ENCODE results near the gene LAPTM5.
"Not testable (repeated sequence)": the region's sequence is repeated elsewhere in the genome, so short reads cannot be mapped to it uniquely, and the experiment has no call there.

Gene LAPTM5, protein sequence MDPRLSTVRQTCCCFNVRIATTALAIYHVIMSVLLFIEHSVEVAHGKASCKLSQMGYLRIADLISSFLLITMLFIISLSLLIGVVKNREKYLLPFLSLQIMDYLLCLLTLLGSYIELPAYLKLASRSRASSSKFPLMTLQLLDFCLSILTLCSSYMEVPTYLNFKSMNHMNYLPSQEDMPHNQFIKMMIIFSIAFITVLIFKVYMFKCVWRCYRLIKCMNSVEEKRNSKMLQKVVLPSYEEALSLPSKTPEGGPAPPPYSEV

DNA sequence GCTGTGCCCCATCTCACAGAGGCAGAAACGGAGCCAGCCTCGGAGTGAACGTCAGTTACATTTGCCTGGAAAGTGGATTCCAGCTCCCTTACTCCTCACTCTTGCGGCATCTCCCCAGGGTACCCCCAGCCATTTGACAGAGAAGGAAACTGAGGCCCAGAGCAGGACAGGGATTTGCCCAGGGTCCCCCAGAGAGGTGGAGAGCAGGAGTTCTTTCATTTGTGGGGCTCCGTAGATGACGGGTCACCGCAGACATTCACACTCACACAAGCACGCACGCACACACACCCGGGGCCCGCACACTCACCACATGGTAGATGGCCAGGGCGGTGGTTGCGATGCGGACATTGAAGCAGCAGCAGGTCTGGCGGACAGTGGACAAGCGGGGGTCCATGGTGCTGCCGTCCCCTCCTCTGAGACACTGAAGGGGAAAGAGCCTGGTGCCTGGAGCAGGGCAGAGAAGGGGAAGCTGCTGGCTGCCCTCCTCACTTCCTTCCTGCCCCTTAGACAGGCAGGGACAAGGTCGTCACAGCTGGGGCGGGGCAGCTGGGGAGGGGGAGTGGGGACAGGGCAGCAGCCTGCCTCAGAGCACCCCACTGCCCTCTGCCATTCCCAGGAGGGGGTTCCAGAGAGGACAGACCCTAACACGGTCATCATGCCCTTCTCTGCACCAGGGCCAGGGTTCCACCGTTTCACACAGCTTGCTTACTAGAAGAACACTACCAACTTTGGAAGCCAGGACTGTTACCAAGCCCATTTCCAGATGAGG, at the start of gene LAPTM5:
Gene LAPTM5 (minus strand): TSS at position 423 of the 769 bp plus-strand sequence. CDS start 29 bp downstream, at position 394.
- DNase-seq: peak; percentile 63

DNA sequence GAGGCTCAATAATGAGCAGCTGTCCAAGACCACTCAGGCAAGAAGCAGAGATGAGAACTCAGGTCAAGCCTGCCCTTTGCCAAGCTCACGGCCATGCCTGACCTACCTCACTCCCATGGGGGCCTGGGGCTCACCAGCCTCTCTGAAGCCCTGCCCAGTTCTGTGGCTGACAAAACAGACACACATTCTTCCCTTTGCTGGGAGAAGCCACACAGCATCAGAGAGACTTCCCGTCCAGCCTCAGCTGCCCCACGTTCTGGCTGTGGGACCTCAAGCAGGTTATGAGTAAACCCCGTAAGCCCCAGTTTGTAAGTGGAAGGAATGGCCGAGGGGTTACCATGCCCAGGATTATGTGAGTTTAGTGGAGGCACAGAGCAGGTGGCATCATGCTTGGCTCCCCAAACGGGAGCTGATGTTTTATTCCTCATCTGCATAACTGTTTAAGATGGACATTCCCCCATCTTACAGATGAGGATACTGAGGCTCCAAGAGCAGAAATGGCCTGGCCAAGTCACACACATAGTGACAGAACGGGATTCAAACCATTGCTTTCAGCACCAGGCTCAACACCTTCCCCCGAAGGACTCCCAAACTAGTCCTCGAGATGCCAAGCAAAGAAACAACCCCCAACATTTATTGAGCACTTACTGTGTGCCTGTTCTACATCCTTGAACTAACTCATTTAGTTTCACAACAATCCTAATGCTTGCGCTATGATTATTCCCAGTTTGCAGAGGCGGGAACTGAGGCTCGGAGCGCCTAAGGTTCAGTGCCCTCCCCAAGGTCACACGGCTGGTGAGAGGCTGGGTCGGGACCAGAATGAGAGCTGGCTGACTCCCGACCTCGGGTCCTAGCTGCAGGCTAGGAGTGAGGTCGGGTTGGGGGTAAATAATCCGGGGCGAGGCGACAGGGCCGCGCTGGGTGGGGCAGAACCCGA, 49.1 kb upstream of the LAPTM5 start:
- no peak for DNase-seq

DNA sequence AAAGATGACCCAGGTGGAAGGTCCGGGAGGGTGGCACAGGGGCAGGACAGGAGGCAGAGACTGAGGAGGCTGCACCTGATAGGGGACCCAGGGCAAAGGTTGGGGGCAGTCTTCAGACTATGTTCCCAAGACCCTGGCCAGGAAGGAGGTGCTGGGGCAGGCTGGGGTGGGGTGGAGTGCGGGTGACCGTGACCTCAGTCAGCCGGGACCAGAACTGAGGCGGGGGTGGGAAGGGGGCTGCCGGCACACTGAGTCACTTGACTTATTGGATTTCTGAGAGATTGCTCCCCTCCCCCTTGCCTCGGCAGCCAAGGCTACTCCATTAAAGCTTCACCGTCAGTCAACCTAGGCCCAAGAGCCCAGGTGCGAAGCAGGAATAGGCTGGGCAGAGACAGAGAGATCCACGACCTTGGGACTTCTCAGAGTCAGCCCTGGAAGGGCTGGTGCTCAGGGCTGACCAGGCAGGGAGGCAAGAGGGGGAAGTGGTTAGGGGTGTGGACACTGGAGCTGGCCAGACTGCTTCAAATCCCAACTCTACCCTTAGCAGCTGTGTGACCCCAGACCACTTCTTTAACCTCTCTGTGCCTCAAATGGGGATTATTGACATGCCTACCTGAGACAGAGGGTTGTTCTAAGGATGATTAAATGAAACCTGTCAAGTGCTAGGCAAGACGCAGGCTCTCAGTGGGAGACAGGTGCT, 47.9 kb upstream of the LAPTM5 start:
- DNase-seq: no peak

DNA sequence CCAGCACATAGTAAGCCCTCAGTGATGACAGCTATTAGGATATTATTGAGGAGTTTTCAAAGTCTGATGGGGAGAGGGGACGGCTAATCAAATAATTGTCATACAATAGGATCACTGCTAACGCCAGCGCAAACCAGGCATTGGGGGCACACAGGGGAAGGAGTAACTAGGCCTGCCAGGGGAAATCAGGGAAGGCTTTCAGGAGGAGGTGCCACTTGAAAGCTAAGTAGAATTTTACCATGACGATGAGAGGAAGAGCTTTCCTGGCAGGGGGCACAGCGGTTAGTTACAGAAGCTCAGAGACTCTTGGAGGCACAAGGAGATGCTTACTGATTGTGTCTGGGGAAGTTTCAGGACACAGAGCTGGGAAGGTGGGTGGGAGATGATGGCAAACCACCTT, 47.2 kb upstream of the LAPTM5 start:
- no peak for DNase-seq

DNA sequence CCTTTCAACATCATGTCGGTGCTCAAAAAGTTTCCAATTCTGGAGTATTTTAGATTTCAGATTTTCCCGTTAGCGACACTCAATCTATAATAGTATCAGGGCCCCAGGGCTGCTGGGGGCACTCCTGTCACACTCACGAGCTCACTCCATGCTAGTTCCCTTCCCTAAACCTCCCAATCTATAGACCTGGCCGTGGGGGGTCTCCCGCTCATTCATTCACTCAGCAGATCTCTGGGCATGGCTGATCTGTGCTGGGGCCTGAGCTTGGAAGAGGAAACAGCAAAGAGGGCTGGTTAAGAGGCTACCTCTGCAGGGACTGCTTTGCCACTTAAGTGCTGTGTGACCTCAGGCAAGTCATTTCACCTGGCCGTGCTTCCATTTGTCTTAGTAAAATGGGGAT, 46.8 kb upstream of the LAPTM5 start:
- no peak for DNase-seq

DNA sequence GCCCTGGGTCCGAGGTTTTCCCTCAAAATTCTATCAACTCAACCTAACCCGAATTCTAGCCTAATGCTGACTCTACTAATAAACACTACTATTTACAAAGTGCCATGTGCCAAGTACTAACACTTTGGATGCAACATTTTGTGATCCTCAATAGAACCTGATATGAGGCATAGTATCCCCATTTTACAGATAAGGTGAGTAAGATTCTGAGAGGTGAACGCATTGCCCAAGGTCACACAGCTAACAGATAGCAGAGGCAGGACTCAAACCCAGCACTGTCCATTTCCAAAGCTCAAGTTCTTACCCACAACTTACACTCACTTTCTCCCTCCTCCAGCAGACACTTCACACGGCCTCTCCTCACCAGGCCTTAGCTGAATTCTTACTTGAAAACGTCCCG, 46.0 kb upstream of the LAPTM5 start:
- DNase-seq: no peak

DNA sequence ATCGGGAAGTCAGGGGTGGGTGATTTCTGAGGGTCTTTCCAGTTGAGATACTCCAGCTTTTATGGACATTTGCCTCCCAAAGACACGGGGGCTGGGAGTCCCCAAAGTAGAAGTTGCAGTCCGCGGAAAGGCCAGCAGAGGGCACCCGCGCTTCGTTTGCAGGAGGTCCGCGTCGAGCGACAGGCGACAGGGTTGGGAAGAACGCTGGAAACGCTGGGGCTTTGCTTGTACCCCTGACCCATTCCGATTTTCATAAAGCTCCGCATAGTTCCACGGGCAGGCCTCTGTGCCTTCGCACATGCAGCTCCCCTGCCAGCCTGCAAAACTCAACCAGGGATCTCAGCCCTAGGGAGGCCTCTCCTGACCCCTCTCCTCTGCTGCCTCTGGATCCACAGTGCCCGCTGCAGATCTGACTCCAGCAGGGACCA, 44.2 kb upstream of the LAPTM5 start:
- peak; percentile 70 for DNase-seq

DNA sequence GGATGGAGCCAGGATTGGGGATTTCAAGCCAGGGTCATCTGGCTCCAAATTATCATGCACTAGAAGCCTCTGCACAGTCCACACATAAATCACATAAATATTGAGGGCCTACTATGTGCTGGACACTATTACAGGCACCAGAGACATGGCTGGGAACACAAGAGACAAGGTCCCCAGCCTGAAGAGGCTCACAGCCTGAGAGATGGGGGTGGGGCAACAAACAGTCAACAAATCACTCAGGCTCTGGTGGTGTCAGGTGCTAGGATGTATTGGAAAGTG, 41.6 kb upstream of the LAPTM5 start:
- no peak for DNase-seq

DNA sequence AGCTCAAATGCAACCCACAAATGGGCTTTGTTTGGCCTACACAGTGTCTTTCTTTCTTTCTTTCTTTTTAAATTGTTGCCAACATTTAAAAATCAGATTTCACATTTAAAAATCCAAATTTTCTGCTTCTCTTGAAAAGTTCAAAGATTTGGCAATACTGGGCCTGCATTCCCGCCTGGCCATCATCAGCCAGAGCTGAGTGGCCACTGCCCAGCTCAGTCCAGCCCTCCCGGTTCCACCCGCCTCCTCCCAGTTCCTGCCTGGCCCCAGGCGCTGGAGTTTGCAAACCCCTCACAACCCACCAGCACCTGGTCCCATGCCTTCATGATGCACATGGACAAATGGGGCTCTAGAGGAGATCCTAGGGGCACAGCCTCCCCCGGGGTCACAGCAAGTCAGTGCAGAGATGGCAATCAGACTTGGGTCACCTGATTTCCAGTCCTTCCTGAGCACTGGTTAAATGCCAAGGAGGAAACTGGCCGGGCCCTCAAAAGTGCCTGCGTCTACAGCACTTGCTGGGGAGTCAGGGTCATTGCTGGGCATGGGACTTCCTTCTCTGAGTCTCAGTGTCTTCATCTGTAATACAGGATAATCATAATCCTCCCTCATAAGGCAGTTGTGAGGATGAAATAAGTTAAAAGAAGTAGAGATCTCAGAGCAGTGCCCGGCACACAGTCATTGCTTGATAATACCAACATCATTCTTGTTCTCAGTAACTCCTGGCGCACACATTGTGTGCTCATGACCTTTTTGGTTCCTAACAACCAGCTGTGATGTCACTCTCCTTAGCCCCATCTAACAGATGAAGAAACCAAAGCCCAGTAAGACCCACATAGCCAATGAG, 41.0 kb upstream of the LAPTM5 start:
- no peak for DNase-seq

DNA sequence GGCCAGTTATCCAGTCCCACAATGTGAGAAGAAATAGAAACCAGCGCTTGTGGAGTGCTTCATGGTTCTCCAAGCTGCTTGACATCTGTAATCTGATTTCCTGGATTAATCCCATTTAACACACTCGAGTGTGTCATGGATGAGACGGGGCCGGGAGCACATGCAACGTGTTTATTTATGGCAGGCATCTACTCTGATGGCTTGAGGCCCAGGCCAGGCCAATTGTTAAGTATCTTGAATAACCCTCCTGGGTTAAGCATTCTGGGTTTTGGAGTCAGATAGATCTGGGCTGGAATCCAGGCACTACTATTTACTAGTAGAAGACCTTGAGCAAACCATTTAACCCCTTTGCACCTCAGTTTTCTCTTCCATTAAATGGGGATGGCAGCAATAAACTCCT, 37.5 kb upstream of the LAPTM5 start:
- no peak for DNase-seq

DNA sequence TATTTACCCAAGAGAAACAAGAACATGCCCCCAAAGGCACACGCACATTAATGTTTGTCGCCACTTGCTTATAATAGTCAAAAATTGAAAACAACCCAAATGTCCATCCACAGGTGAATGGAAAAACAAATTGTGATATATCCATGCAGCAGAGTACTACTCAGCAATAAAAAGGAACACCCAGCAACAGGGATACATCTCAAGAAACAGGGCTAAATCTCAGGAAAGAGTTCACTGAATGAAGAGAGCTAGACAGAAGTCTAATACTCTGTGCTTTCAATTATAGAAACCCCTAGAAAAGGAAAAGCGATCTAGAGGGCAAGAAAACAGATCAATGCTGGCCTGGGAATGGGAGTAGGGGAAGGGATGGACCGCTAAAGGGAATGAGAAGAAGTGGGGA, 36.7 kb upstream of the LAPTM5 start:
- no peak for DNase-seq

DNA sequence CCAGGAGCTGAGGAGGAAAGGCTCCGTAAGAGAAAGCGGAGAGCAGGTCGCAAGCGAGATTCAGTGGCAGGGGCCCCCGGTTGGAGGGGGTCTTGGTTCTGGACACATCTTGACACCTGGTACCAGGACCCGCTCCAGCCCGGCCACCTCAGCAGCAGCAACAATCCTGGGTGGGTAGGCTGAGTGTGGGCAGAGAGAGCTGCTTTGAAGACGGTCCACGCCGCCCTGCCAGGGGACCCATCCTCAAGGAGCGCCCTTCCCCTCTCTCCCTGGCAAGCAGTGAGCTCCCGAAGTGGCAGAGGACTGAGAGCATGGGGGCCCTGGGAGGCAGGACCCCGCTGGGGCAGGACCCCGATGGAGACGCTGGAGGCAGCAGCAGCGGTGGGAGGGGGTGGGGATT, 35.6 kb upstream of the LAPTM5 start:
- no peak for DNase-seq

DNA sequence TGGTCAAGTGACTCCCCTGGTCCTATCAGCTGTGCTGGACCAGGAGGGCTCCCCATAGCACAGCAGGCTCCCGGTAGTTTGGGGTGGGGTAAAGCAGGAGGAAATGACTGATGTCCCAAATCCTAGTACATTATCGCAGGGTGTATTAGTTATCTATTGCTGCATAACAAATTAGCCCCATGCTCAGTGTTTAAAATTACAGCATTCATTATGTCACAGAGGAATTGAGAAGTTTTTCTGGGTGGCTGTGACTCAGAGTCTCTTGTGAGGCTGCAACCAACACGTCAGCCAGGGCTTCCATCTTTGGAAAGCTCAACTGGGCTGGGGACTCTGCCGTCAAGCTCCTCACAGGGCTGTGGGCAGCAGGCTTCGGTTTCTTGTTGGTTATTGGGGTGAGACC, 34.3 kb upstream of the LAPTM5 start:
- DNase-seq: no peak

DNA sequence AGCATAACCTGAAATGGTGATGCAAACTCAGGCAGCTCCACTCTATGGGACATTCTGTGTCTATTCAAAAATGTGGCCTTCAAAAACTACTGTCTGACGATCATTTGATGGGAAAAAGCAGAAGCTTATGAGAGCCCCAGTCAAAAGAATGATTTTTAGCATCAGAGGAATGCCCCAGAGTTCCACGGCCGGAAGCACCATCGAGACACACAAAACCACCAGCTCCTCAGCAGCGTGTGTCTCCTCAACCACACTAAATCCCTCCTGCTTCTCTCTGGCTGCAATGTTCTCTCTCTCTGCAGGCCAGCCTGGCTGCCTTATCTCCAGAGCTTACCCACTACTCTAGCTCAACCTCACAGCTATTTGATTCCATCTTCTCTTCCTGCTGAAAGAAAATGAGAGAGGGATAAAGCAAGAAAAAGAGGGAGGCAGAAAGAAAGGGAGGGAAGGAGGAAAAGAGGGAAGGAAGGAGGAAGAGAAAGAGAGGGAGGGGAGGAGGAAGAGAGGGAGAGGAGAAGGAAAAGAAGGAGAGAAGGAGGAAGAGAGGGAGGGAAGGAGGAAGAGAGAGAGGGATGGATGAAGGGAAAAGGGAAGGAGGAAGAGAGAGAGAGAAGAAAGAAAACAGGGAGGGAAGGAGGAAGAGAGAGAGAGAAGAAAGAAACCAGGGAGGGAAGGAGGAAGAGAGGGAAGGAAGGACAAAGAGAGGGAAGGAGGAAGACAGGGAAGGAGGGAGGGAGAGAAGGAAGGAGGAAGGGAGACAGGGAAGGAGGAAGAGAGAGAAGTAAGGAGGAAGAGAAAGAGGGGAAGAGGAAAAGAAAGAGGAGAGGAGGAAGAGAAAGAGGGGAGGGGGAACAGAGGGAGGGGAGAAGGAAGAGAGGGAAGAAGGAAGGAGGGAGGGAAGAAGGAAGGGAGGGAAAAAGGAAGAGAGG, 33.5 kb upstream of the LAPTM5 start:
- DNase-seq: peak; percentile 10

DNA sequence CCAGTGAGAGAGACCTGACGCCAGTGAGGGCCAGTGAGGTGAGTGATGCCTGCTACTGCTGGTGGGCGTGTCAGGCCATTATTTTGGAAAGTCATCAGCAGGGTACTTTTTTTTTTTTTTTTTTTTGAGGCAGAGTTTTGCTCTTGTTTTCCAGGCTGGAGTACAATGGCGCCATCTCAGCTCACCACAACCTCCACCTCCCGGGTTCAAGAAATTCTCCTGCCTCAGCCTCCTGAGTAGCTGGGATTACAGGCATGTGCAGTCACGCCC, 32.6 kb upstream of the LAPTM5 start:
- DNase-seq: not testable (repeated sequence)

DNA sequence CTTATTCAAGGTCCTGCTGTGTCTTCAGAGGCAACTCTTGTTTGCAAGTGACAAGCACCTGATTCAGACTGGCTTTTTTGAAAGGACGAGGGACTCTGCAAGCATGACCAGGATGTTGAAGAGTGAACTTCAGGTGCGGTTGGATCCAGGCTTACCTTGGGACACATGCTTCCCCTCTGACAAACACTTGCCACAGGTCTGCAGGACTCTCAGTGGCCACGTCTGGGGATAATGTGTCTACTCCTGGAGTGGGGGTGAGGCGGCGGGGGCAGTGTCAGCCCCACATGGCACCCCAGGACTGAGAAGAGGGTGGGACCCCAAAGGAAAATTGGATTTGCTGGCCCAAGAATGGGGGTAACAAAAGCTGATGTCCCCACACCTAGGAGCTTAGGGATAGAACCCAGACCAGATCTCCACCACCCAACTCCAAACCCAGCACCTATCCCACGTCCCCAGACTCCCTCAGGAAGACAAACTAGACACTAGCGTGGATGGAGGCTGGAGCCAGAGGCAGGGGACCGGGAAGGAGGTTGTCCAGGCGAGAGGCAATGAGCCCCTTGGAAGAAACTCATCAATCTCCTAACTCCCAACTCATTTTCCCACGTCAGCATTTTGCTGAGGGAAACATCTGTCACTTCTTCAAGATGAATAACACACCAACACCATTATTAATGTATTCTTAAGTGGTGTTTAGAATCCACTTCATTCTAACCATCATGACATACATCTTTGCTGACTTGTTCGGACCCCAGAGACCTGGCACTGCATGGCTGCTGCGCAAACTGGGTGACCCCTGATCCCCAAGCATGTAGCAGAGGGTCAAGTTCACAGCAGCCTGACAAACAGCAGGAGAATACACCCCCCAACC, 32.0 kb upstream of the LAPTM5 start:
- no peak for DNase-seq

DNA sequence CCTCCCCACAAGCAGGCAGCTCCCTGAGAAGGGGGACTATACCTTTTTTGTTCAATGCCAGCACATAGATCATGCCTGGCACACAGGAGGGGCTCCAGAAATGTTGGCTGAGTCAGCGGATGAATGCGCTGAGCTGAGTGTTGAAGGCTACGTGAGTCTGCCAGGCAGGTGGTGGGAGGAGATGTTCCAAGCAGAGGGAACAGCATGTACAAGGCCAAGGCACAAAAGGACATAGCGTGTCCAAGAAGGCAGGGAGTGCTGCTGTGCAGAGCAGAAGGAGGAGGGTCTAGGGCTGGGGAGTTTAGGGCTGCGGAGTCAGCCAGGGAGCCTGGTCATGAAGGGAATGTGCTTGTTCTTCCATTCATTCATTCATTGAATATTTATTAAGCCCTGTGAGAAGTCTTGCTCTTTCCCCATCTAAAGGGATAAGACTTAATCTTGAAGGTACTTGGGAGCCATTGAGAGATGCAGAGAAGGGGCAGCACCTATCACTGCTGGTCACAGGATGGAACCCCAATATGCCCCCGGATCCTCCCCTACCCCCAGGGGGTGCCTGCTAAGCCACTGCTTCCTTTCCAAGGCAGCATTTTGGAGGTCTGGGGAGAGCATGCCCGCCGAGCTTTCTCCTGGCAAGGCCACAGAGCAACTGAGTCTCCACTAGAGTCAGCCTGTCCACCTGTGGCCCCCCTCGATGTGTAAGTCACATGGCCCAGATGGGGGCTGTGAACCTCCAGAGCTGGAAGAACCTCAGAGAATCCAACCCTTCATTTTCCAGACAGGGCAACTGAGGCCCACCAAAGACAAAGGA, 31.2 kb upstream of the LAPTM5 start:
- DNase-seq: no peak

DNA sequence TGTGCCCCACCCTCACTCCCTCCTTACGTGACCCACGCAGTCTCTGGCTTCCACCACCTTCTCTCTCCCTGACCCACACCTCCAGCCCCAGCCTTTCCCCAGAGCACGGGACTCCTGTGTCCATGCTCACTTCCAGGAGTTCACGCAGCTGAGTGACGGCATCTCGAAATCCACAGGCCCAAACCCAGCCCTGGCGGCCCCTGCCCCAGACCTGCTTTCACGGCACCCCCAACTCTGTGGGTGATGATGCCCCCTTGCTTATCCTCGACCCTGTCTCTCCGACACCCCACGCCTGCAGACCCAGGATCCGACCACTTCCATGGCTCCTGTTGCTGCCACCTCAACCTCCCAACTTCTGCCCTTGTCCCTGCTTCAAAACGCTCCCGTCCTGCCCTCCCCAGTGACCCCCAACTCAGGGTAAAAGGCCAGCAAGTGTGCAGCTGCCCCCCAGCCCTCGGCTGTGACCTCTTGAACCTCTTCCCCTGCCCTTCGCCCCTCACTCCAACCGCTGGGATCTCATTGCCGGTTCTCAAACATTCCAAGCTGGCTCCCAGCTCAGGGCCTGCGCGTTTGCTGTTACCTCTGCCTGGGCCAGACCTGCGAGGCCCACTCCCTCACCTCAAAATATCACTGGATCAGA, 30.4 kb upstream of the LAPTM5 start:
- no peak for DNase-seq

DNA sequence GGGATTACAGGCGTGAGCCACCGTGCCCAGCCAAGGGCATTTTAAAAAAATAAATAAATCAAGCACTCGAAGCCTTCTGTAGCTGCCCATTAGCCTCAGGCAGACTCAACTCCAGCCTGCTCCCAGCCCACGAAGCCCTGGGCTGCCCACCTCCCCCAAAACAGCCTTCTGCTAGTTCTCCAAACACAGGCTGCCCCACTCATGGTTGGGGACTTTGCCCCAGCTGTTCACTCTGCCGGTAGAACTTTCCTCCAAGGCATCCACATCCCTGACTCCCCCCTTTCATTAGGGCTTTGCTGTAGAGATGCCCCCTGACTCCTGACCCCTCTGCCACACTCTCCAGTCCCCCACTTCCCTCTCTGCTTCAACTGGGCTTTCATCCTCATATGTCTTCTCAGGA, 29.7 kb upstream of the LAPTM5 start:
- no peak for DNase-seq
